Caco-2 (cell line): ENCODE measurements around the gene MLLT10. TPM values are rescaled to one million over a fixed set of nuclear protein-coding genes. Genes with fewer than 3 reads are reported as not detected.
"Not testable (repeated sequence)": the region's sequence is repeated elsewhere in the genome, so short reads cannot be mapped to it uniquely, and the experiment has no call there.

Experiments used
- BruUV-seq: library from RNA; stranded (reverse); fragments of 400-500 nt; replicated peaks from 2 replicates; lab custom pipeline; 2021; lab: Mats Ljungman, UMichigan
- CTCF ChIA-PET: fragments of 300-600 bp; sonication (Branson Sonifier 250); formaldehyde crosslinking; loops from one replicate; lab custom pipeline; 2022; ENCODE audit warnings: antibody characterized with exemption; lab: Charles Lee
- POLR2A ChIA-PET: fragments of 300-600 bp; sonication (Branson Sonifier 250); formaldehyde crosslinking; loops from one replicate; lab custom pipeline; 2022; ENCODE audit warnings: antibody characterized with exemption; lab: Charles Lee
- DNase-seq, 2 experiments: peaks; one replicate each; pipeline versions ENCODE4 v3.0.0 to v3.0.0-alpha.2; 2020 to 2022
- H3K27me3 ChIP-seq: replicated peaks from 2 replicates; pipeline ENCODE4 v1.6.0; 2011; ENCODE audit warnings: low read length; ENCODE audit not compliant: control insufficient read depth, insufficient read depth
- H3K36me3 ChIP-seq: 2 replicates; pipeline ENCODE4 v1.5.1; 2011; ENCODE audit warnings: low read length; ENCODE audit not compliant: control insufficient read depth, insufficient read depth
- H3K4me1 ChIP-seq: fragments of 250-450 bp; sonication (Bioruptor Pico); 2 replicates; pipeline ENCODE4 v1.5.1; 2020; ENCODE audit warnings: mild to moderate bottlenecking
- H3K4me3 ChIP-seq: 2 replicates; pipeline ENCODE4 v1.5.1; 2011; ENCODE audit warnings: low read depth, mild to moderate bottlenecking, control low read depth, low read length
- H3K9me3 ChIP-seq: fragments of 250-450 bp; sonication (Bioruptor Pico); 2 replicates; pipeline ENCODE4 v1.5.1; 2020; ENCODE audit warnings: mild to moderate bottlenecking, moderate library complexity
- H3K27ac Mint-ChIP-seq: one replicate; pipeline ENCODE4 v1.8.0; 2022; ENCODE audit warnings: mixed read lengths; ENCODE audit not compliant: unreplicated experiment
- H3K27me3 Mint-ChIP-seq: one replicate; pipeline ENCODE4 v1.8.0; 2022; ENCODE audit warnings: mixed read lengths; ENCODE audit not compliant: insufficient read depth, unreplicated experiment
- H3K36me3 Mint-ChIP-seq: one replicate; pipeline ENCODE4 v1.8.0; 2022; ENCODE audit warnings: mild to moderate bottlenecking, mixed read lengths; ENCODE audit not compliant: insufficient read depth, unreplicated experiment
- H3K4me1 Mint-ChIP-seq: one replicate; pipeline ENCODE4 v1.8.0; 2022; ENCODE audit warnings: low read depth, mixed read lengths; ENCODE audit not compliant: unreplicated experiment
- H3K4me3 Mint-ChIP-seq: one replicate; pipeline ENCODE4 v1.8.0; 2022; ENCODE audit warnings: mild to moderate bottlenecking, moderate library complexity, mixed read lengths; ENCODE audit not compliant: unreplicated experiment
- H3K9me3 Mint-ChIP-seq: one replicate; pipeline ENCODE4 v1.8.0; 2022; ENCODE audit warnings: mixed read lengths; ENCODE audit not compliant: unreplicated experiment
- intact Hi-C: fragments of 100-400 bp; cut with micrococcal nuclease; formaldehyde crosslinking; loops from one replicate; pipeline ENCODE4 v1.10.0; 2022; ENCODE audit not compliant: unreplicated experiment
- total RNA-seq: library from RNA; stranded (reverse); gene quantifications from 2 replicates; pipeline ENCODE4 v1.2.3, GENCODE V29; 2022
- TF ChIP-seq, protein P1 (sequence below), 2 experiments: fragments of 200-600 bp in 1 of 2; IDR thresholded peaks; 1 replicate in 1 of 2; 2 replicates in 1 of 2; pipeline versions ENCODE4 v1.5.1 to v1.8.0; 2011 to 2022; ENCODE audit warnings: antibody characterized with exemption in 1 of 2, control low read depth in 1 of 2, inconsistent platforms in 1 of 2, low read depth in 1 of 2, low read length in 1 of 2, mild to moderate bottlenecking in 1 of 2, moderate library complexity in 1 of 2; ENCODE audit not compliant: insufficient read depth in 1 of 2, severe bottlenecking in 1 of 2, unreplicated experiment in 1 of 2

MLLT10 gene
- total RNA-seq, 1 experiment from 2014 or later = 84.3 TPM

DNA sequence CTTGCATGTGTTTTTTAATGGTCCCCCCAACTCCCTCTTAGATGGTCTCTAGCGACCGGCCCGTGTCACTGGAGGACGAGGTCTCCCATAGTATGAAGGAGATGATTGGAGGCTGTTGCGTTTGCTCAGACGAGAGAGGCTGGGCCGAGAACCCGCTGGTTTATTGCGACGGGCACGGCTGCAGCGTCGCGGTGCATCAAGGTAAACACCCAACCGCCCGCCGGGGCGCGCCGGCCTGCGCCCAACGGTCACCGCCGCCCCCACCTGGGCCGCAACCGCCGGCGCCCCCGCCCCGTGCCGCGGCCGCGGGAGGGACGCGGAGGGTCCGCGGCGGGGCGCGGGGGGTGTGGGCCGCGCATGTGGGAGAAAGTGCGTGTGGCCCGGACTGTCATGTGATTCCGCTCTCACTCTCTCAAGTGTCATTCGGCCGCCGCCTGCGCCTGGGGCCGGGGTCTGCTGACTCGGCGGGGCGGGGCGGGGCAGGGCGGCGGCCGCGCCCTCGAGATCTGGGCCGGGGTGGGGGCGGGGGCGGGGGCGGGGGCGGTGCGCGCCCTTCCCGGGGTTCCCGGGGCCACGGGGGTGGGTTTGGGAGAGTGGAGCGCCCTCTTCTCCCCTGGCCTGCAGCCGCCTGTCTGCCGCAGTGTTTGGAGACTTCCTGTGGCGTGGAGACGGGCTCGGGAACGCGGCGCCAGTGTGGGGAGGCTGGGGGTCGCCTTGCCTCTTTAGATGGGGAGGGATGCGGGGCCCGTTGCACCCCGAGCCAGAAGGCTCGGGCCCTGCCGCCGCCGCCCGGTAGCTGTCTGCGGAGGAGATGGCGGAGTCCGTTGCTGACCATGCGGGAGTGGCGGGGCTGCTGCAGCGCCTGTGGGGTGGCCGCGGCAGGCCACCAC is 817 bp downstream of the MLLT10 start:
- Mint-ChIP-seq H3K36me3 (peaks cover 61% of the 10 kb centered on the region), H3K27me3 (no peaks in the 10 kb centered on the region), H3K27ac (peak overlapping the region; percentile 94), H3K4me3 (peak overlapping the region; percentile 85), H3K4me1 (peaks cover 7% of the 10 kb centered on the region), H3K9me3 (no peaks in the 10 kb centered on the region)
- TF ChIP-seq, protein P1, sequence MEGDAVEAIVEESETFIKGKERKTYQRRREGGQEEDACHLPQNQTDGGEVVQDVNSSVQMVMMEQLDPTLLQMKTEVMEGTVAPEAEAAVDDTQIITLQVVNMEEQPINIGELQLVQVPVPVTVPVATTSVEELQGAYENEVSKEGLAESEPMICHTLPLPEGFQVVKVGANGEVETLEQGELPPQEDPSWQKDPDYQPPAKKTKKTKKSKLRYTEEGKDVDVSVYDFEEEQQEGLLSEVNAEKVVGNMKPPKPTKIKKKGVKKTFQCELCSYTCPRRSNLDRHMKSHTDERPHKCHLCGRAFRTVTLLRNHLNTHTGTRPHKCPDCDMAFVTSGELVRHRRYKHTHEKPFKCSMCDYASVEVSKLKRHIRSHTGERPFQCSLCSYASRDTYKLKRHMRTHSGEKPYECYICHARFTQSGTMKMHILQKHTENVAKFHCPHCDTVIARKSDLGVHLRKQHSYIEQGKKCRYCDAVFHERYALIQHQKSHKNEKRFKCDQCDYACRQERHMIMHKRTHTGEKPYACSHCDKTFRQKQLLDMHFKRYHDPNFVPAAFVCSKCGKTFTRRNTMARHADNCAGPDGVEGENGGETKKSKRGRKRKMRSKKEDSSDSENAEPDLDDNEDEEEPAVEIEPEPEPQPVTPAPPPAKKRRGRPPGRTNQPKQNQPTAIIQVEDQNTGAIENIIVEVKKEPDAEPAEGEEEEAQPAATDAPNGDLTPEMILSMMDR (IDR thresholded peaks at IDR 0.05; ENCODE audit: insufficient read depth in 1 of 2, low read depth in 1 of 2, low read length in 1 of 2, severe bottlenecking in 1 of 2, unreplicated experiment in 1 of 2) = no peak
- peaks cover under 1% of the 10 kb centered on the region for H3K36me3 ChIP-seq
- peaks cover 16% of the 10 kb centered on the region; the same call in 1 of the 2 replicates for H3K4me1 ChIP-seq
- no peaks in the 10 kb centered on the region for H3K9me3 ChIP-seq
- ChIA-PET CTCF (no interaction called here), POLR2A (no interaction called here)
- DNase-seq = peak; percentile 72 to 77
- H3K27me3 ChIP-seq = no peaks in the 10 kb centered on the region
- intact Hi-C loops = loop anchor here (1.0 to 5.0 kb wide), 2 partner anchors 40 to 787 kb away; partner anchors contain the start of gene BMI1
- BruUV-seq = no TSS peak
- H3K4me3 ChIP-seq = peak overlapping the region; percentile 80

DNA sequence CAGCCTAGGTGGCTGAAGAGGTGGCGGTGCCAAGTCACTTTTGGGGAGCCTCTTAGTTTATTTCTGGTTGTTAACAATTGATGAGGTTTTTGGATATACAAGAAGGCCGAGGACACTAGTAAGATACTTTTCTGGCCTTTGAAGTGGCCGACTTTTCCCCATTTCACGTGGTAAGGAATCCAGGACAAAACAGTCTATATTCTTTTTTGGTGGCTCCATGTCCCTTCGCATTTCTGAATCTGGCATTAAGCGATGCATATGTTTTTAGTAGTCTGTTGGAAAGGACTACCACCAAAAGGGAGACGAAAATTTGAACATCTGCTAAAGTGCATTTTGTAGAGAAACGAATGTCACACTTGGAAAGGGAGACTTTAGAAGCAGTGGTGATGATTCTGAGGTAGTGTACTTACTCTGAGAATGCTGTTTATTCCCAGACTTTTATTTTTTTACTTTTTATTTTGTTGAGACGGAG is 1.5 kb downstream of the MLLT10 start:
- Mint-ChIP-seq H3K4me1 (peaks cover 7% of the 10 kb centered on the region), H3K9me3 (no peaks in the 10 kb centered on the region)

DNA sequence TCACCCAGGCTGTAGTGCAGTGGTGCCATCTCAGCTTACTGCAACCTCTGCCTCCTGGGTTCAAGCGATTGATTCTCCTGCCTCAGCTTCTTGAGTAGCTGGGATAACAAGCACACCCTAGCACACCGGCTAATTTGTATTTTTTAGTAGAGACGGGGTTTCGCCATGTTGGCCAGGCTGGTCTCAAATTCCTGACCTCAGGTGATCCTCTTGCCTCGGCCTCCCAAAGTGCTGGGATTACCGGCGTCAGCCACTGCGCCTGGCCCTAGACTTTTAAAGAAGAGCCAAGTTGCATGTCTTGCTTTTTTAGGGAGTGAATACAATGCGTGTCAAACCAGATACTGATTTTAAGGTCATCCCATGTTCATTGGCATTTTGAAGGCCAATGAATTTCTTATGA is 1.9 kb downstream of the MLLT10 start:
- H3K36me3 ChIP-seq, H3K4me3 ChIP-seq, H3K27me3 Mint-ChIP-seq, H3K9me3 ChIP-seq, BruUV-seq, intact Hi-C loops, H3K4me1 Mint-ChIP-seq, H3K27me3 ChIP-seq, DNase-seq, POLR2A ChIA-PET, H3K27ac Mint-ChIP-seq, H3K9me3 Mint-ChIP-seq: not testable (repeated sequence)
- H3K36me3 Mint-ChIP-seq = peaks cover 72% of the 10 kb centered on the region
- peak overlapping the region; percentile 85 for H3K4me3 Mint-ChIP-seq
- peaks cover 16% of the 10 kb centered on the region; the same call in 1 of the 2 replicates for H3K4me1 ChIP-seq
- CTCF ChIA-PET = interaction anchor here (0.7 kb wide), 1 partner anchor 189 kb away, joined by 3 read pairs; no protein-coding TSS in a partner anchor

More for the DNA sequence above, 1.5 kb downstream of the MLLT10 start:
- ChIA-PET CTCF (no interaction called here), POLR2A (no interaction called here)
- TSS peak; percentile 25 for BruUV-seq
- TF ChIP-seq, protein P1 (IDR thresholded peaks at IDR 0.05; ENCODE audit: insufficient read depth in 1 of 2, low read depth in 1 of 2, low read length in 1 of 2, severe bottlenecking in 1 of 2, unreplicated experiment in 1 of 2) = no peak
- Histone ChIP-seq H3K36me3 (peaks cover 1% of the 10 kb centered on the region), H3K27me3 (no peaks in the 10 kb centered on the region), H3K4me1 (peaks cover 16% of the 10 kb centered on the region; the same call in 1 of the 2 replicates), H3K9me3 (no peaks in the 10 kb centered on the region), H3K4me3 (peak overlapping the region; percentile 80)
- Mint-ChIP-seq H3K36me3 (peaks cover 67% of the 10 kb centered on the region), H3K27ac (no peak overlapping the region), H3K4me3 (peak overlapping the region; percentile 85), H3K27me3 (no peaks in the 10 kb centered on the region)
- intact Hi-C loops = no loop called here
- no peak for DNase-seq
